Measurements from ENCODE around the gene EDNRA.
A peak's percentile ranks its signal among the peaks of the same experiment; 100 is the strongest.

The EDNRA gene

DNA sequence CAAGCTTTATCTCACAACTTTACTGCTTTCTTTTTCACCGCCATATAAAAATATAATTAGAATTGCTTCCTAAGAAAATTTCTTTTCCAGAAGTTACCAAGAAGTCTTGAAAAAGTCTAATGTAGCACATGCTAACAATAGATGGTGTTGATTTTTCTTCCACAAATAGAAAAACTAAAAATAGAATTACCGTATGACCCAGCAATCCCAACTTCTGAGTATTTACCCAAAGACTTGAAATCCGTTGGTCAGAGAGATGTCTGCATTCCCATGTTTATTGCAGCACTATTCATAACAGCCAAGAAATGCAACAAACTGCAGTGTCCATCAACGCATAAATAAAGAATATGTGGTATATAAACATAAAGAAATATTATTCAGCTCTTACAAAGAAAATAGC, 17.8 kb upstream of the EDNRA start:
- ChIA-PET POLR2A (no interaction called here), CTCF (no interaction called here)
- TF ChIP-seq, protein P1, sequence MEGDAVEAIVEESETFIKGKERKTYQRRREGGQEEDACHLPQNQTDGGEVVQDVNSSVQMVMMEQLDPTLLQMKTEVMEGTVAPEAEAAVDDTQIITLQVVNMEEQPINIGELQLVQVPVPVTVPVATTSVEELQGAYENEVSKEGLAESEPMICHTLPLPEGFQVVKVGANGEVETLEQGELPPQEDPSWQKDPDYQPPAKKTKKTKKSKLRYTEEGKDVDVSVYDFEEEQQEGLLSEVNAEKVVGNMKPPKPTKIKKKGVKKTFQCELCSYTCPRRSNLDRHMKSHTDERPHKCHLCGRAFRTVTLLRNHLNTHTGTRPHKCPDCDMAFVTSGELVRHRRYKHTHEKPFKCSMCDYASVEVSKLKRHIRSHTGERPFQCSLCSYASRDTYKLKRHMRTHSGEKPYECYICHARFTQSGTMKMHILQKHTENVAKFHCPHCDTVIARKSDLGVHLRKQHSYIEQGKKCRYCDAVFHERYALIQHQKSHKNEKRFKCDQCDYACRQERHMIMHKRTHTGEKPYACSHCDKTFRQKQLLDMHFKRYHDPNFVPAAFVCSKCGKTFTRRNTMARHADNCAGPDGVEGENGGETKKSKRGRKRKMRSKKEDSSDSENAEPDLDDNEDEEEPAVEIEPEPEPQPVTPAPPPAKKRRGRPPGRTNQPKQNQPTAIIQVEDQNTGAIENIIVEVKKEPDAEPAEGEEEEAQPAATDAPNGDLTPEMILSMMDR (IDR thresholded peaks at IDR 0.05; ENCODE audit: control extremely low read depth, extremely low read depth, low read depth, missing control alignments): no peak
- DNase-seq (ENCODE audit: extremely low spot score): no peak

DNA sequence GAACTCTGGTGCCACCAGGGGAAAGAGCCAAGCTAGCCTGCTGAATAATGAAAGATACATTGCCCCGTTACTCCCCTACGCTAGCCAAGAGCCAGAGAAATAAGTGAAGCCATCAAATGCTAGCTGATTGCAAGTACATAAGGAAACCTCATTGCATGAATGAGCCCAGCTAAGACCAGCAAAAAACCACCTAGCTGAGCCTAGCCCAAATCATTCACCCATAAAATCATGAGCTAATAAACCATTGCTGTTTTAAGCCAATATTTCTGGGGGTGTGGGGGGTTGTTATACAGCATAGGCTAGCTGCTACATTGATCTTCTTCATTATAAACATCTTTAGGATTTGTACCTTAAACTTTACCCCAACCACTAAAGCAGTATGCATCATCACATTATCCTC, 15.4 kb upstream of the EDNRA start:
- CTCF ChIA-PET: no interaction called here
- TF ChIP-seq, protein P1 (IDR thresholded peaks at IDR 0.05; ENCODE audit: control extremely low read depth, extremely low read depth, low read depth, missing control alignments): no peak
- no peak for DNase-seq (ENCODE audit: extremely low spot score)
- POLR2A ChIA-PET: no interaction called here

DNA sequence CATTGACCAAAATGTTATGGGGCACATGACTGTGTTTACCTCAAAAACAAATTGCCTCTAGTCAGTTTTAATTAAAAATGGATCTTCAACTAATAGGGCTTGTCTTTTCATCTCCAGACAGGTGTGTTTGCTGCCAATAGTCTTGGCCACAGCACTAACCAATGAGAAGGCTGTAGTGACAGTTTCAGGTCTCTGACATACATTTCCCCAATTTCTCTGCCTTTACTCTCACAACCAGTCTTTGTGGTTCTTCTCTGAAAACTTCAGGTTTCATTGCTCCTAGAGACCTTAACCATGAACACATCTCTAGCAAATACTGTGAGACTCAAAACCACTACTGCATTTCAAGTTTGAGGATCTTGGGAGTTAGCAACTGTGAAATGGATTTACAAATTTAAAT, 3.5 kb upstream of the EDNRA start:
- CTCF ChIA-PET: interaction anchor here (1.1 kb wide), 1 partner anchor 8 kb away, joined by 3 read pairs; no protein-coding TSS in a partner anchor
- DNase-seq (ENCODE audit: extremely low spot score): peak; percentile 16
- TF ChIP-seq, protein P1 (IDR thresholded peaks at IDR 0.05; ENCODE audit: control extremely low read depth, extremely low read depth, low read depth, missing control alignments): no peak
- POLR2A ChIA-PET: no interaction called here

DNA sequence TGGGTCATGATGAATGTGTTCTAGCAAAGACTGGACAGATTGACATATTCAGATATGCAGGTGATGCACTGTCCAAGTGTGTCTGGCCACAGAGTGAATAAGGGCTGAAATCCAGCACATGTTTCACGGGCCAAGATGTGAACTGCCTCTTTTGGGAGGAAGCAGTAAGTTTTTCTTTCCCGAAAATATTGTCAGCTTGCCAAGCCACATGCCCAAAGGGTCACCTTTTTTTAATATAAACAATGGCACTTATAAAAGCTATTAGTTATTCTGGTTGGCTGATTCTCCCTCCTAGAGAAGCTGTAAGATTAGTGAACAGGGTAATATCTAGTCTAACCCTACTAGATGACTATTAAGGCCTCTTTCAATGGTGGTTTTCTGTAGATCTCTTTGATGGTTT, 1.5 kb upstream of the EDNRA start:
- DNase-seq (ENCODE audit: extremely low spot score): no peak
- TF ChIP-seq, protein P1 (IDR thresholded peaks at IDR 0.05; ENCODE audit: control extremely low read depth, extremely low read depth, low read depth, missing control alignments): no peak
- POLR2A ChIA-PET: no interaction called here
- CTCF ChIA-PET: interaction anchor here (1.0 kb wide), 1 partner anchor 40 kb away, joined by 3 read pairs; no protein-coding TSS in a partner anchor

DNA sequence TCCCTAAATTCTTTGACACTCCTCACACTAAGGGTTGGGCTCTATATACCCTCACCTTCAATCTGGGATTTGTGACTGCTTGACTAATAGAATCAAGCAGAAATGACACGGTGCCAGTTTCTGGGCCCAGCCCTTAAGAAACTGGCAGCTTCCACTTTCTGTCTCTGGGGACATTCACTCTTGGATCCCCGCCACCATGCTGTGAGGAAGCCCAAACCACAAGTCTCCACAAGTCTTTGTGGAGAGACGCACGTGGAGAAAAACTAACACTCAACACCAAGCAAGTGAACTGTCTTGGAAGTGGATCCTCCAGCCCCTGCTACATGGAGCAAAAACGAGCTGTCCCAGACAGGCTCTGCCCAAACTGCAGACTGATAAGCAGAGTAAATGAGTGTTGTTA, 1.1 kb upstream of the EDNRA start:
- TF ChIP-seq, protein P1 (IDR thresholded peaks at IDR 0.05; ENCODE audit: control extremely low read depth, extremely low read depth, low read depth, missing control alignments): no peak
- CTCF ChIA-PET: interaction anchor here (1.0 kb wide), 1 partner anchor 39 kb away, joined by 3 read pairs; no protein-coding TSS in a partner anchor
- POLR2A ChIA-PET: no interaction called here
- DNase-seq (ENCODE audit: extremely low spot score): no peak

DNA sequence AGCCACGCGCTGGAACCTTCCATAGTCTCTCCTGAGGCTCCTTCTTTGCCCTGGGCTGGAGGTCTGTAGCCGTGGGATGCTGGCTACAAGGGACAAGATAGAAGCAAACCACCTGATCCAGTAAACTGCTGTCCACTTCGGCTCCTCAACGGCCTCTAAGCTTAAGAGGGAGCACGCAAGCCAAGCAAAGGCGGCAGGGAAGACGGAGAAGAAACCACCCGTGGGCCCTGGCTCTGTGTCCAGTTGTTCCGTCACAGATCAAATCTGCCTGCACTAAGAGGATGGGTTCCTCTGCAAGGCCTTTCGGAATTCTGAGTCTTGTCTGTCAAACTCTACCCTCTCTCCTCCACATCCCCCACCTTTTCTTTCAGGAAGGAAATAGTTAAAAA, 401 bp upstream of the EDNRA start:
- DNase-seq (ENCODE audit: extremely low spot score): no peak
- TF ChIP-seq, protein P1 (IDR thresholded peaks at IDR 0.05; ENCODE audit: control extremely low read depth, extremely low read depth, low read depth, missing control alignments): no peak
- POLR2A ChIA-PET: no interaction called here
- CTCF ChIA-PET: no interaction called here

Data from GM10248 (cell line).